Measurements from ENCODE around the gene SRD5A3.
"Not testable (repeated sequence)": the region's sequence is repeated elsewhere in the genome, so short reads cannot be mapped to it uniquely, and the experiment has no call there.

Gene SRD5A3

GRCh38 chr4:55330241-55330640 lies 15.8 kb upstream of the SRD5A3 start:
- peaks cover 4% of the 10 kb centered on the region for H3K4me1 Mint-ChIP-seq
- H3K9me3 Mint-ChIP-seq: peaks cover 8% of the 10 kb centered on the region
- DNase-seq (no peak), ATAC-seq (no peak)
- peaks cover 5% of the 10 kb centered on the region for H3K27me3 Mint-ChIP-seq
- no peaks in the 10 kb centered on the region for H3K36me3 Mint-ChIP-seq (ENCODE audit: low read depth)
- H3K4me3 Mint-ChIP-seq: no peak overlapping the region
- H3K27ac Mint-ChIP-seq: no peak overlapping the region

- DNase-seq: peak; percentile 32
- H3K36me3 Mint-ChIP-seq (ENCODE audit: low read depth): no peaks in the 10 kb centered on the region
- H3K9me3 Mint-ChIP-seq: peaks cover 8% of the 10 kb centered on the region
- H3K4me1 Mint-ChIP-seq: peaks cover 27% of the 10 kb centered on the region
- peak overlapping the region; percentile 82 for H3K27ac Mint-ChIP-seq
- peak overlapping the region; percentile 30 for H3K4me3 Mint-ChIP-seq
- H3K27me3 Mint-ChIP-seq: peaks cover 2% of the 10 kb centered on the region
- peak; percentile 64 for ATAC-seq
These were observed 9.7 kb upstream of the SRD5A3 start for GRCh38 chr4:55336138-55337034.

GRCh38 chr4:55337944-55338343 lies 8.1 kb upstream of the SRD5A3 start:
- DNase-seq (no peak), ATAC-seq (peak; percentile 66)
- H3K27ac Mint-ChIP-seq: peak overlapping the region; percentile 34
- H3K27me3 Mint-ChIP-seq: no peaks in the 10 kb centered on the region
- H3K9me3 Mint-ChIP-seq: peaks cover 8% of the 10 kb centered on the region
- H3K4me1 Mint-ChIP-seq: peaks cover 27% of the 10 kb centered on the region
- H3K4me3 Mint-ChIP-seq: no peak overlapping the region
- H3K36me3 Mint-ChIP-seq (ENCODE audit: low read depth): no peaks in the 10 kb centered on the region

- peaks cover 8% of the 10 kb centered on the region for H3K9me3 Mint-ChIP-seq
- H3K4me3 Mint-ChIP-seq: no peak overlapping the region
- peaks cover 27% of the 10 kb centered on the region for H3K4me1 Mint-ChIP-seq
- no peaks in the 10 kb centered on the region for H3K36me3 Mint-ChIP-seq (ENCODE audit: low read depth)
- H3K27me3 Mint-ChIP-seq: no peaks in the 10 kb centered on the region
- ATAC-seq (no peak), DNase-seq (no peak)
- H3K27ac Mint-ChIP-seq: no peak overlapping the region
These were observed 7.6 kb upstream of the SRD5A3 start for GRCh38 chr4:55338486-55338885.

GRCh38 chr4:55340266-55340665 lies 5.8 kb upstream of the SRD5A3 start:
- H3K36me3 Mint-ChIP-seq (ENCODE audit: low read depth): no peaks in the 10 kb centered on the region
- no peak overlapping the region for H3K27ac Mint-ChIP-seq
- peaks cover 4% of the 10 kb centered on the region for H3K9me3 Mint-ChIP-seq
- peaks cover 33% of the 10 kb centered on the region for H3K4me1 Mint-ChIP-seq
- DNase-seq (no peak), ATAC-seq (no peak)
- H3K4me3 Mint-ChIP-seq: no peak overlapping the region
- no peaks in the 10 kb centered on the region for H3K27me3 Mint-ChIP-seq

GRCh38 chr4:55343887-55344286 lies 2.2 kb upstream of the SRD5A3 start:
- DNase-seq (no peak), ATAC-seq (no peak)
- no peaks in the 10 kb centered on the region for H3K36me3 Mint-ChIP-seq (ENCODE audit: low read depth)
- H3K4me1 Mint-ChIP-seq: peaks cover 30% of the 10 kb centered on the region
- peak overlapping the region; percentile 24 for H3K27ac Mint-ChIP-seq
- H3K27me3 Mint-ChIP-seq: no peaks in the 10 kb centered on the region
- no peak overlapping the region for H3K4me3 Mint-ChIP-seq
- H3K9me3 Mint-ChIP-seq: no peaks in the 10 kb centered on the region

GRCh38 chr4:55345054-55345453 lies 988 bp upstream of the SRD5A3 start:
- H3K36me3 Mint-ChIP-seq (ENCODE audit: low read depth): no peaks in the 10 kb centered on the region
- no peaks in the 10 kb centered on the region for H3K9me3 Mint-ChIP-seq
- DNase-seq (no peak), ATAC-seq (no peak)
- no peak overlapping the region for H3K27ac Mint-ChIP-seq
- H3K4me3 Mint-ChIP-seq: no peak overlapping the region
- H3K27me3 Mint-ChIP-seq: no peaks in the 10 kb centered on the region
- H3K4me1 Mint-ChIP-seq: peaks cover 30% of the 10 kb centered on the region

GRCh38 chr4:55346851-55347255 lies 811 bp downstream of the SRD5A3 start:
- peaks cover 30% of the 10 kb centered on the region for H3K4me1 Mint-ChIP-seq
- ATAC-seq (no peak), DNase-seq (peak; percentile 9)
- no peaks in the 10 kb centered on the region for H3K27me3 Mint-ChIP-seq
- H3K4me3 Mint-ChIP-seq: peak overlapping the region; percentile 81
- H3K27ac Mint-ChIP-seq: peak overlapping the region; percentile 85
- peaks cover 4% of the 10 kb centered on the region for H3K36me3 Mint-ChIP-seq (ENCODE audit: low read depth)
- H3K9me3 Mint-ChIP-seq: no peaks in the 10 kb centered on the region

GRCh38 chr4:55347610-55348228 lies 1.7 kb downstream of the SRD5A3 start:
- Mint-ChIP-seq H3K4me1 (peaks cover 32% of the 10 kb centered on the region), H3K27ac (peak overlapping the region; percentile 85), H3K4me3 (peak overlapping the region; percentile 81), H3K27me3 (no peaks in the 10 kb centered on the region), H3K36me3 (ENCODE audit: low read depth) (peaks cover 11% of the 10 kb centered on the region), H3K9me3 (no peaks in the 10 kb centered on the region)
- ATAC-seq (no peak), DNase-seq (no peak)

GRCh38 chr4:55348466-55348865 lies 2.4 kb downstream of the SRD5A3 start:
- H3K36me3 Mint-ChIP-seq (ENCODE audit: low read depth): peaks cover 19% of the 10 kb centered on the region
- no peak for DNase-seq
- H3K4me3 Mint-ChIP-seq: peak overlapping the region; percentile 81
- no peak for ATAC-seq
- no peaks in the 10 kb centered on the region for H3K27me3 Mint-ChIP-seq
- H3K9me3 Mint-ChIP-seq: no peaks in the 10 kb centered on the region
- H3K4me1 Mint-ChIP-seq: peaks cover 32% of the 10 kb centered on the region
- H3K27ac Mint-ChIP-seq: peak overlapping the region; percentile 59

- Mint-ChIP-seq H3K36me3 (ENCODE audit: low read depth) (peaks cover 26% of the 10 kb centered on the region), H3K4me1 (peaks cover 22% of the 10 kb centered on the region)
- ATAC-seq, H3K27ac Mint-ChIP-seq, H3K9me3 Mint-ChIP-seq, H3K4me3 Mint-ChIP-seq, H3K27me3 Mint-ChIP-seq, DNase-seq: not testable (repeated sequence)
These were observed 4.8 kb downstream of the SRD5A3 start for GRCh38 chr4:55350870-55351269.

- no peak overlapping the region for H3K4me3 Mint-ChIP-seq
- H3K4me1 Mint-ChIP-seq: peaks cover 20% of the 10 kb centered on the region
- H3K36me3 Mint-ChIP-seq (ENCODE audit: low read depth): peaks cover 26% of the 10 kb centered on the region
- H3K27ac Mint-ChIP-seq: no peak overlapping the region
- ATAC-seq: no peak
- H3K27me3 Mint-ChIP-seq: no peaks in the 10 kb centered on the region
- no peaks in the 10 kb centered on the region for H3K9me3 Mint-ChIP-seq
- DNase-seq: no peak
These were observed 5.8 kb downstream of the SRD5A3 start for GRCh38 chr4:55351824-55352223.

GRCh38 chr4:55352726-55353125 lies 6.7 kb downstream of the SRD5A3 start:
- Mint-ChIP-seq H3K27me3 (no peaks in the 10 kb centered on the region), H3K4me1 (peaks cover 12% of the 10 kb centered on the region), H3K4me3 (no peak overlapping the region), H3K27ac (no peak overlapping the region), H3K36me3 (ENCODE audit: low read depth) (peaks cover 26% of the 10 kb centered on the region), H3K9me3 (no peaks in the 10 kb centered on the region)
- no peak for ATAC-seq
- DNase-seq: no peak

- H3K27ac Mint-ChIP-seq, H3K9me3 Mint-ChIP-seq, H3K27me3 Mint-ChIP-seq, DNase-seq, ATAC-seq, H3K4me3 Mint-ChIP-seq: not testable (repeated sequence)
- H3K36me3 Mint-ChIP-seq (ENCODE audit: low read depth): peaks cover 26% of the 10 kb centered on the region
- H3K4me1 Mint-ChIP-seq: peaks cover 11% of the 10 kb centered on the region
These were observed 7.2 kb downstream of the SRD5A3 start for GRCh38 chr4:55353228-55353747.

GRCh38 chr4:55354648-55355047 lies 8.6 kb downstream of the SRD5A3 start:
- DNase-seq: no peak
- Mint-ChIP-seq H3K27me3 (no peaks in the 10 kb centered on the region), H3K36me3 (ENCODE audit: low read depth) (peaks cover 26% of the 10 kb centered on the region), H3K9me3 (no peaks in the 10 kb centered on the region), H3K27ac (no peak overlapping the region), H3K4me1 (peaks cover 17% of the 10 kb centered on the region), H3K4me3 (no peak overlapping the region)
- no peak for ATAC-seq

Measured in activated naive CD8-positive, alpha-beta T cell treated with anti-CD3 and anti-CD28 coated beads, Interleukin-2, amount 50 U/mL, for 24 hours (primary cell).